Measurements from ENCODE around the gene NT5C2.

DNA sequence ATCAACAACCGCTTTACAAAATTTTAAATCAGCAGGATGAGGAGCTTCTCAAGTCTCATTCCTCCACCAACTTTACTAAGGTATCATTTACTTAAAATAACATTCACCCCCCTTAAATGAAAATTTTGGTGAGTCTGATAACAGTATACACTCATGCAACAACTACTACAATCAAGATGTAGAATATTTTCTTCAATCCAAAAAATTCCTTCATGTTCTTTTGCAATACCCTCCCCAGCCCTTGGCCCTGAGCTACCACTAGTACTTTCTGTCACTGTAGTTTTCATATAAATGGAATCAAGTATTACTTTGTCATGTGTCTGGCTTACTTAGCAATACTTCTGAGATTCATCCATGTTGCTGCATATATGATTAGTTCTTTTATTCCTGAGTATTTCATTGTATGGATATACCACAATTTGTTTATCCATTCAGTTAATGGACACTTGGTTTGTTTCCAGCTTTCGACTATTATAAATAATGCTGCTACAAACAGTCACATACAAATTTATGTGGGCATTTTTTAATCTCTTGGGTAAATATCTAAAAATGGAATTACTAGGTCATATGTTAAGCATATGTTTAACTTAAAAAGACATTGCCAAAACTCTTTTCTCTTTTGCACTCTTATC lies 43.0 kb downstream of the NT5C2 start:
- TF ChIP-seq CTCF (IDR thresholded peaks at IDR 0.05) (no peak), POLR2AphosphoS5 (IDR thresholded peaks at IDR 0.05) (no peak), POLR2A (IDR thresholded peaks at IDR 0.05) (no peak)
